H7 (cell line): Measurements from ENCODE around the gene C22orf31. TPM values are rescaled to one million over a fixed set of nuclear protein-coding genes. Genes with fewer than 3 reads are reported as not detected.
"Not testable (repeated sequence)": the region's sequence is repeated elsewhere in the genome, so short reads cannot be mapped to it uniquely, and the experiment has no call there.

Experiments used
- DNase-seq: peaks from one replicate; pipeline ENCODE4 v3.0.0; 2012
- H3K27me3 ChIP-seq: 2 replicates; pipeline ENCODE4 v1.6.0; 2011; ENCODE audit warnings: mild to moderate bottlenecking, low read length; ENCODE audit not compliant: control insufficient read depth, insufficient read depth
- H3K36me3 ChIP-seq: replicated peaks from 2 replicates; pipeline ENCODE4 v1.5.1; 2011; ENCODE audit warnings: low read length; ENCODE audit not compliant: control insufficient read depth, insufficient read depth
- H3K4me3 ChIP-seq: 2 replicates; pipeline ENCODE4 v1.5.1; 2011; ENCODE audit warnings: low read depth, mild to moderate bottlenecking, control low read depth, low read length, moderate library complexity; ENCODE audit not compliant: insufficient read depth
- total RNA-seq: library from RNA; depleted of rRNA; stranded (reverse); fragments of >200 nt; shearing (Covaris generic); gene quantifications from 2 replicates; pipeline ENCODE4 v1.2.3, GENCODE V29; 2014

Gene C22orf31
- total RNA-seq, 1 experiment from 2014 or later: not detected

DNA sequence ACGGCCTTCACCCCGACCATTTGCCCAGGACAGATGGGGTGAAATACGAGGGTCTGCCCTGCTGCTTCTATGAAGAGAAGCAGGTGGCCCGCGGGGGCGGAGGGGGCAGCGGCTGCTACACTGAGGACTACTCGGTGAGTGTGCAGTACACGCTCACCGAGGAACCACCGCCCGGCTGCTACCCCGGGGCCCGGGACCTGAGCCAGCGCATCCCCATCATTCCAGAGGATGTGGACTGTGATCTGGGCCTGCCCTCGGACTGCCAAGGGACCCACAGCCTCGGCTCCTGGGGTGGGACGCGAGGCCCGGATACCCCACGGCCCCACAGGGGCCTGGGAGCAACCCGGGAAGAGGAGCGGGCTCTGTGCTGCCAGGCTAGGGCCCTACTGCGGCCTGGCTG, 11.2 kb downstream of the C22orf31 start:
- no peak for DNase-seq
- Histone ChIP-seq H3K4me3 (no peak overlapping the region), H3K36me3 (peaks cover 26% of the 10 kb centered on the region), H3K27me3 (no peaks in the 10 kb centered on the region)

DNA sequence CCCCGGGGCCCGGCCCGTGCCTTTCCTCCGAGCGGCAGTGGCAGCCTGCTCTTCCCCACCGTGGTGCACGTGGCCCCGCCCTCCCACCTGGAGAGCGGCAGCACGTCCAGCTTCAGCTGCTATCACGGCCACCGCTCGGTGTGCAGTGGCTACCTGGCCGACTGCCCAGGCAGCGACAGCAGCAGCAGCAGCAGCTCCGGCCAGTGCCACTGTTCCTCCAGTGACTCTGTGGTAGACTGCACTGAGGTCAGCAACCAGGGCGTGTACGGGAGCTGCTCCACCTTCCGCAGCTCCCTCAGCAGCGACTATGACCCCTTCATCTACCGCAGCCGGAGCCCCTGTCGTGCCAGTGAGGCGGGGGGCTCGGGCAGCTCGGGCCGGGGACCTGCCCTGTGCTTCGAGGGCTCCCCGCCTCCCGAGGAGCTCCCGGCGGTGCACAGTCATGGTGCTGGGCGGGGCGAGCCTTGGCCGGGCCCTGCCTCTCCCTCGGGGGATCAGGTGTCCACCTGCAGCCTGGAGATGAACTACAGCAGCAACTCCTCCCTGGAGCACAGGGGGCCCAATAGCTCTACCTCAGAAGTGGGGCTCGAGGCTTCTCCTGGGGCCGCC, 11.9 kb downstream of the C22orf31 start:
- Histone ChIP-seq H3K36me3 (peaks cover 30% of the 10 kb centered on the region), H3K27me3 (no peaks in the 10 kb centered on the region), H3K4me3 (no peak overlapping the region)
- peak; percentile 48 for DNase-seq

DNA sequence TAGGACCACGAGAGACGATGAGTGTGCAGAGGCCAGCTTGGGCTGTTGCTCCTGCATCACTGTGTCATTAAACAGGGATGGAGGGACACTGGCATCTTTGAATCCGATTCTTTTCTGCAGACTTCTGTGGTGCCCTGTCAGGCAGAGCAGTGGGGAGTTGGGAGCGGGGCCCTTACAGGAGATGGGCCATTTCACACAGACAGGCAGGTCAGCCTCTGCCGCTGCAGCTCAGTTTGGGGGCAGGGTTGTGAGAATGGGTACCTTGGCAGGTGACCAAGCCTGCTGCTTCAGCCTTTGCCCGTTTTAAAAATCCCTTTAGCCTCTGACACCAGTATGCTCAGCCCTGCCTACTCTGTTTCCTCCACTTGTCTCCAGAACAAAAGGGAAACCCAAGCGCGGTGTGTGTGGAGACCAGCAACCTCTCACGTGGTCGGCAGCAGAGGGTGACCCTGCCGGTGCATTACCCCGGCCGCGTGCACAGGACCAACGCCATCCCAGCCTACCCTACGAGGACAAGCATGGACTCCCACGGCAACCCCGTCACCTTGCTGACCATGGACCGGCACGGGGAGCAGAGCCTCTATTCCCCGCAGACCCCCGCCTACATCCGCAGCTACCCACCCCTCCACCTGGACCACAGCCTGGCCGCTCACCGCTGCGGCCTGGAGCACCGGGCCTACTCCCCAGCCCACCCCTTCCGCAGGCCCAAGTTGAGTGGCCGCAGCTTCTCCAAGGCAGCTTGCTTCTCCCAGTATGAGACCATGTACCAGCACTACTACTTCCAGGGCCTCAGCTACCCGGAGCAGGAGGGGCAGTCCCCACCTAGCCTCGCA, 12.6 kb downstream of the C22orf31 start:
- Histone ChIP-seq H3K4me3 (no peak overlapping the region), H3K27me3 (no peaks in the 10 kb centered on the region), H3K36me3 (peaks cover 33% of the 10 kb centered on the region)
- no peak for DNase-seq

DNA sequence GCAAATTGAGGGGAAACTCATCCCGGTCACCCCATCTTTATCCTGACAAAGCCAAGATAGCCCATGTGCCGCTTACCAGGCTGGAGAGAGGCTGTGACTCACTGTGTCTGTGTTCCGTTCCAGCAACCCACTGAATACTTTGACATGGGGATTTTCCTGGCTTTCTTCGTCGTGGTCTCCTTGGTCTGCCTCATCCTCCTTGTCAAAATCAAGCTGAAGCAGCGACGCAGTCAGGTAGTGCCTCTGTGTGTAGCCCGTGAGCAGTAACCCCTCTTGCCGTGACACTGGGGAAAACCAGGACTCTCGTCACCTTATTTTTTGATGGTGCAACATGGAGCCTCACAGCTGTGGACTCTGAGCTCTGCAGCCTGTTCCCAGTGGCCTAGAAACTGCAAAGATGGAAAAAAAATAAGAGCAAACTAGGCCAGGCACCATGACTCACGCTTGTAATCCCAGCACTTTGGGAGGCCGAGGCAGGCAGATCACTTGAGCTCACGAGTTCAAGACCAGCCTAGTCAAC, 16.9 kb downstream of the C22orf31 start:
- no peaks in the 10 kb centered on the region for H3K27me3 ChIP-seq
- H3K36me3 ChIP-seq: peaks cover 36% of the 10 kb centered on the region
- DNase-seq: no peak
- no peak overlapping the region for H3K4me3 ChIP-seq

DNA sequence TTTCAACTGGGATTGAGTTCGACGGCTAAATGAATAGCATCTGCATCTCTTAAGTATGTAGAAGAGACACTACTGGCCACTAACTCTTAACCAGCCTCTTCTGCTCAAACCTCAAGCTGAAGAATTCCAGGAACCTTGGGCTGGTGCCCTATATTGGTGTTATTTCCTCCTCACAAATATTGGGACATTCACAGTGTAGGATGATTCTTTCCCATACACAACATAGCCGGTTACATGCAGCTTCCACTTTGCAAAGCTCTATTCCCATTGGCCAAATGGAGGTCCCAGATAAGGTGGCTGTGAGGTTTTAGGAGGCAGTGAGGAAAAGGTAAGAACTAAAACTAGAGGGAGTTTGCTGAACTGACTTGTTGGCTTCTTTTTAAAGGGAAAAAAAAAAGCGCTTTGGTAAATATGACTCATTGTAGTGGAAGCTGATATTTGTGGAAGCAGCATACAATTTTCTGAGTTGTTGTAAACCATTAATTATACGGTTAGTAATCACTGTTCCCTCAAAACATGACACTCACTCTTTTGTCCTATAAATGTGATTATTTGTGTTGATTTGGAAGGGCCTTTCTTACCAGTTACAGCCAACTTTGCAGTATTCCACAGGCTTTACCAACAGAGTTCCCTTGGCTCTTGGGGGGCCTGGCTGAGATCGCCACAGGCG, 17.6 kb downstream of the C22orf31 start:
- DNase-seq: no peak
- Histone ChIP-seq H3K4me3 (no peak overlapping the region), H3K36me3 (peaks cover 31% of the 10 kb centered on the region), H3K27me3 (no peaks in the 10 kb centered on the region)

DNA sequence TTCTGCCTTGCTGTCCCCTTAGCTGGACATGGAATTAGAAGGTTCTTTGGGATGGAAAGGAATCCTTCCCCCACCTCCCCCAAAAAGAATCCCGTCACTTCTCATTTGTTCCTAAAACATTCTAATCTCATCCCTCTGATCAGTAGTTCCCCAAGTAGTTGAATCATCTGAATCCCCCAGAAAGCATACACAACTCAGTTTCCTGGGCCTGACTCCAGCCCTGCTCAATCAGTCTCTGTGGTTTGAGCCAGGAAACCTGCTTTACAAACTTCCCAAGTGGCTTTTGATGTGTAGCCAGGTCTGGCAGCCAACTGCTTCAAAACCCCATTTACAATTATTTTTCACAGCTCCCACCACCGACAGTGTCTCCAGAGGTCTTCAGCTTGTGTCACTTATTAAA, 20.2 kb downstream of the C22orf31 start:
- Histone ChIP-seq H3K27me3 (no peaks in the 10 kb centered on the region), H3K4me3 (no peak overlapping the region), H3K36me3 (peaks cover 19% of the 10 kb centered on the region)
- no peak for DNase-seq

DNA sequence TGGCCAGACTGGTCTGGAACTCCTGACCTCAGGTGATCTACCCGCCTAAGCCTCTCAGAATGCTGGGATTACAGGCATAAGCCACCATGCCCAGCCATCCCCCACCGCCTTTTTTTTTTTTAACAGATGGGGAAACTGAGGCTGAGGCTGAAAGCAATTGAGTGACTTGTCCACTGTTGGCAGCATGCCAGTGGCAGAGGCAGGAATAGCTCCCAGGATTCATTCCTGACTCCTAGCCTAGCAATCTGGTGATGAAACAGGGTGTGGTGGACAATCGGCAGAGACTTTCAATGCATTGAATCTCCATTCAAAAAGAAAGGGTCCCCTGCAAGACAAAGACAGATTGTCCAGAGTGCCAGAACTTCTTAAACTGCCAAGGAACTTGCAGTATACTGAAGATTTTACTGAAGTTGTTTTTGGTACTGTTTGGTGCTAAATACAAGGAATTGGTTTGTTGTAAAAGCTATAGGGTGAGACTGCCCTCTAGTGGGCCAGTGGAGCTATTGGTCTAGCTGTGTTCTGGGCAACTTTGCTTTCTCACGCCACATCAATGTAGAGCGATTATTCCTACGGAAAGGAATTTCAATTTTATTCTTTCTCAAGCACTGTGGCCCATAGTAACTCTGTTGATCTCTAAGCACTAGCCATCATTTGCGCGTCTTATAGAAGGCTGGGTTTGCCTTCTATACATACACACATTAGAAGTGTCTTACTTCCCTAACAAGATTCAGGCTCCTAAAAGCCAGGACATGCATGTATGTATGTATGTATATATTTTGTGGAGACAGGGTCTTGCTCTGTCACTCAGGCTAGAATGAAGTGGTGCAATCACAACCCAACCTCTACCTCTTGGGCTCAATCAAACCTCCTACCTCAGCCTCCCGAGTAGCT, 21.0 kb downstream of the C22orf31 start:
- Histone ChIP-seq H3K36me3 (peaks cover 12% of the 10 kb centered on the region), H3K4me3 (no peak overlapping the region), H3K27me3 (no peaks in the 10 kb centered on the region)
- peak; percentile 73 for DNase-seq

DNA sequence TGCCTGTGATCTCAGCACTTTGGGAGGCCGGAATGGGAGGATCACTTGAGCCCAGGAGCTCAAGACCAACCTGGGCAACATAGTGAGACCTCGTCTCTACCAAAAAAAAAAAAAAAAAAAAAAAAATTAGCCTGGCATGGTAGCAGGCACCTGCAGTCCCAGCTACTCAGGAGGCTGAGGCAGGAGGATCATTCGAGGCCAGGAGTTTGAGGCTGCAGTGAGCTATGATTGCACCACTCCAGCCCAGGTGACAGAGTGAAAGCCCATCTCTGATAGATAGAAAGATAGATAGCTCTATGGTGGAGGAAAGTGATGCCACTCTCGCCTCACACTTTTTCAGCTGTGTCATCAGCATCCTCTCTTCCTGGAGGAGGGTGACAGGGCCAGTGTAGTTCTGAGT, 21.9 kb downstream of the C22orf31 start:
- not testable (repeated sequence) for DNase-seq, H3K36me3 ChIP-seq, H3K27me3 ChIP-seq, H3K4me3 ChIP-seq

DNA sequence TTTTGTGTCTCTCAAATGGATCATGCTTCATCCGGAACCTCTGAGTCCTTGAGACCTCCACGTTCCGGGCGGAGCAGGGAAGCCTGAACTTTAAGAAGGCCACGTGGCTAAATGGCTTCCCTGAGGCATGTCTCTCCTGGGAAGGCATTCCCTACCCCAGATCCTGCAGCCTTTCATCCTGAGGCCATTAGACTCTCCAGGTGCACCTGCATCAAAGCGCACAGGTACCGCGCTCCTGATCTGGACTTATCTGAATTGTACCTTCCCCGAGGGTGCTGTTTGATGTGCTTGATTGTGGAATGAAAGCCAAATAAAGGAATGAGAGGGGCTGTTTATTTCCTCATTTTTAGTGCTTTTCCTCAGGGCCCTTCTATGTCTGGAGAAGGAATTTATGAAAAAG, 22.5 kb downstream of the C22orf31 start:
- Histone ChIP-seq H3K27me3 (no peaks in the 10 kb centered on the region), H3K4me3 (no peak overlapping the region), H3K36me3 (peaks cover 5% of the 10 kb centered on the region)
- DNase-seq: no peak

DNA sequence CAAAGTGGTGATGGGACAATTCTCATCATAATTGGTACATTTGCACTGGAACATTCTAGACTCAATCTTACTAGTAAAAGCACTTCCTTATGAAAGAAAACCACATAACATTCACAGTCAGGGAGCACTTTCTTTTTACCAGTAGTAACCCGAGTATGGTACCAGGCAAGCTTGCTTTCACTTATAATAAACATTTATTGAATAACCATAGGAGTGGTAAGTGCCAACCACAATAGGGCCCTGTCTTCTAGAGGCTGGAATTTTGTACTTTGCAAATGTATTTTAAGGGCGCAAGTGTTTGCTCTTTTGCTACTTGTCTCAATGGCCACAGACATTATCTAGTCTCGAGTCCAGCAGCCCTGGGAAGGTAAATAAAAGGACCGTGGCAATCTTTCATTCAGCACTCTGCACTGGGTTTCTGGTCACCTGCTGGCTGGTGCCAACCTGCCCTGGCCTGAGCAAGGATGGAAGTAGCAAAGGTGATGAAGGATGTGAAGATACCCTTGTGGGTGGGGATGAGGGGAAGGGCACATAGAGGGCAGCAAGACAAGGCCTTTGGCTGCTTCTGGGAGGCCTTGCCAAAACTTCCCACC, 24.2 kb downstream of the C22orf31 start:
- Histone ChIP-seq H3K4me3 (no peak overlapping the region), H3K36me3 (no peaks in the 10 kb centered on the region), H3K27me3 (no peaks in the 10 kb centered on the region)
- DNase-seq: no peak

DNA sequence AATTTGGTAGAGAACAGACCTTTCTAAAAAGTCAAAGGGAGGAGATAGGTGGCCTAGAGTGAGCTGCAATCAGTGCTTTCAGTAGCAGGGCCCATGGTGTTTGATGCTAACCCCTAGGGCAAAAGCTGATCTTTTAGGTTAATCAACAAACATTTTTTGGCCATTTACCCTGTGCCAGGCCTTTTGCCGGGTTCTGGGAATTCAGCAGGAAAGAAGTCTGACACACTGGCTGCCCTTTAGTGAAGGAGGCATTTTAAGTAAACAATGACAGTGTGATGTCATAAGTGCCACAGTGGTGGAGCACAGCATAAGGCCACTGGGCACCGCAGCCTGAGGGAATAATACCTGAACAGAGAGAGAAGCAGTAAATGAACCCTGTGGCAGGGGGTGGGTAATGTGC, 29.0 kb downstream of the C22orf31 start:
- H3K36me3 ChIP-seq: no peaks in the 10 kb centered on the region
- DNase-seq: no peak
- H3K4me3 ChIP-seq: no peak overlapping the region
- no peaks in the 10 kb centered on the region for H3K27me3 ChIP-seq

DNA sequence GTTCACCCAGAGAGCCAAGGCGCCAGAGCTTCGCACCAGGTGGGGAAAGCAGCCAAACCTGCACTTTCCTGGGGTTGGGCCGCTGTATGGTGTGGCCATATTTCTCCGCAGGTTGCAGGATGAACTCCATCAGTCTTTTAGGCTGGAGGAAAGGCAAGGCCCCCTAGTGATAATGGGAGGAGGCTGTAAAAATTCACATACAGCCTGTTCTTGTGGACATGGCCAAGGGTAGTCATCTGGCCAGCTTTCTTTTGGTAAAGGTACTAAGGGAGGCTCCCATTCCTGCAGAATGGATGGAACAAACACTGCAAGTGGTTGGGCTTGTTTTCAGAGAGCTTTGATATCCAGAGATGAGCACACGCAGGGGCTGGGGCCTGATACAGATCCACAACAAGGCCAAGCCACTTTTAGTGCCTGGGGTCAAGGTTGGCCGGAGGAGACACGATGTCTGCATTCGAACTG, 29.6 kb downstream of the C22orf31 start:
- Histone ChIP-seq H3K4me3 (no peak overlapping the region), H3K27me3 (no peaks in the 10 kb centered on the region), H3K36me3 (no peaks in the 10 kb centered on the region)
- DNase-seq: peak; percentile 57

DNA sequence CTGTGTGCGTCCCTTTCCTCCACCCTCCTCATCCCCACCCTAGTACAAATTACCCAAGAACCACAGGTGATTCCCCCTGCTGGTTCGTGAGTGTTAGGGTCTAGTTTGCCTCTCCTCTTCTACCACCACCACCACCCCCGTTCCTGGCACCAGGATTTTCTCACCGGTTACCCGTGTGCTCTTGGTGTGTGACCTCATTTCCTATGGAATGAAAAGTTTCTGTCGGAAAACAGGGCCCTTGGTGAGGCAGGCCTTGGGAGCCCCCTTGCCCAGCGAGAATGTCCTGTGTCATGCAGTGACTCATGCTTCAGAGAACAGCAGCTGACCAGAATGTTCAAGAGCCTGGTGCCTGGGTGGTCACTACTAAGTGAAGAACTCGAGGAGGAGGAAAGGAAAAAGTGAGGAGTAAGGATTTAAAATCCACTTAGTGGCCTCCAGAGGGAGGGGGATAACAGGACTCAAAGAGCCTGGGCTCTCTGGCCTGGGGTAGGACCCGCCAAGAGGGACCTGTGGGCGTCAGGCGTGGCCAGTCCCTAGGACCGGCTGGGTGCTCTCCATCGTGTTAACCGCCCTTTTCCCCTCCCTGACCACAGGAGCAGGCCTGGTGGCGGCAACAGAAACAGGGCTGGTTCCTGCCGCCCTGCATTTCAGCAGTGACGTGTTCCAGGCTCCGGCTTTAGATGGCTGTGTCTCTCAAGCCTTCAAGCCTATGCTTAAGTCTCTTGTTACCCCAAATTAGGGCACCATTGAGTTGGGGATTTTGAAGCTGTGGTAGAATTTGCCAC, 30.2 kb downstream of the C22orf31 start:
- Histone ChIP-seq H3K36me3 (no peaks in the 10 kb centered on the region; the same call in 1 of the 2 replicates), H3K27me3 (no peaks in the 10 kb centered on the region), H3K4me3 (peak overlapping the region; percentile 39; the same call in 1 of the 2 replicates)
- DNase-seq: peak; percentile 78
